Measurements from ENCODE around the gene HBG1. TPM values are rescaled to one million over a fixed set of nuclear protein-coding genes. Genes with fewer than 3 reads are reported as not detected.

HBG1 gene
- total RNA-seq, 4 donors from 2014 or later, result not detected

DNA sequence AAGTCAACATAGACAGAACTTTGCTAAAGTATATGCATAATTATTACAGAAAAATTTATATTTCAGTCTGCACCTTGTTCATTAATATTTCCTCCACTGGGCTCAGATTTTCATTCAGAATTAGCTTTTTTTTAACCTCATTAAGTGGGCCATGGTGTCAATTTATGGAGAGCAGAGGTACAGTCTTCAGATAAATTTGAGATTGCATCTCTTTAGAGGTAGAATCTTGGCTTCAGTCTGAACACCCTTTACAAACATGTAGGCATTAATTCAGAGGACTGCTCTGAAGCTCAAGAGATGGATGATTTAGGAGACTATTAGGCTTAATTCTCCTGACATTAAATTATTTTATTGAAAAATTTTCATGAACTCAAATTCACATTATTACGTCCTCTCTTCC is 19.4 kb downstream of the HBG1 start:
- no peaks in the 10 kb centered on the region for H3K27me3 ChIP-seq
- no peak overlapping the region for H3K27ac ChIP-seq (replicated peaks in 1 of 4)
- H3K4me3 ChIP-seq, result no peak overlapping the region
- no peaks in the 10 kb centered on the region for H3K9me3 ChIP-seq
- TF ChIP-seq POLR2A (IDR thresholded peaks at IDR 0.05; ENCODE audit: low read depth) (no peak), EP300 (IDR thresholded peaks at IDR 0.05) (no peak)
- no peaks in the 10 kb centered on the region for H3K36me3 ChIP-seq
- H3K4me1 ChIP-seq, result no peaks in the 10 kb centered on the region
- no peak for DNase-seq (ENCODE audit: extremely low spot score)
- 74% methylated on average over 1 of the region's 1 CpG for WGBS
- intact Hi-C loops (cut with DNase I), result no loop called here

DNA sequence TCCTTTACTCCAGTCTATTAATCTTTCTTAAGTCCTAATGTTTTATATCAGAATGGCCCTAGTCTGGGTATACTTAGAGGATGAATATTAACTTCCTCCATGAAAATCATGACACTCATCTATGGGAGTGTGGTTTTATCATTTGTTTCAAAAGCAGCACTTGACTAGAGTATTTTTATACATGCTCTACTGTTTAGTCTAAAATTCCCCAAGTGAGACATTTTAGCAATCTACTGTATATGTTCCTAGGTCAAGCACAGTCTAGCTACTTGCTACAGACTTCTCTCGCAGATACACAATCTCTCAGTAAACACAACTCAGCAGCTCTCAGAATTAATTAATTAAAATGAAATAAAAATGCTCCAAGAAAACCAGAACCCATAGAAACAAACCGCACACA is 19.9 kb downstream of the HBG1 start:
- Histone ChIP-seq H3K36me3 (no peaks in the 10 kb centered on the region), H3K27ac (replicated peaks in 1 of 4) (no peak overlapping the region), H3K4me1 (no peaks in the 10 kb centered on the region), H3K27me3 (no peaks in the 10 kb centered on the region), H3K9me3 (no peaks in the 10 kb centered on the region), H3K4me3 (no peak overlapping the region)
- no peak for DNase-seq (ENCODE audit: extremely low spot score)
- intact Hi-C loops (cut with DNase I), result no loop called here
- WGBS, result 79% methylated on average over 2 of the region's 2 CpGs
- TF ChIP-seq EP300 (IDR thresholded peaks at IDR 0.05), result no peak

DNA sequence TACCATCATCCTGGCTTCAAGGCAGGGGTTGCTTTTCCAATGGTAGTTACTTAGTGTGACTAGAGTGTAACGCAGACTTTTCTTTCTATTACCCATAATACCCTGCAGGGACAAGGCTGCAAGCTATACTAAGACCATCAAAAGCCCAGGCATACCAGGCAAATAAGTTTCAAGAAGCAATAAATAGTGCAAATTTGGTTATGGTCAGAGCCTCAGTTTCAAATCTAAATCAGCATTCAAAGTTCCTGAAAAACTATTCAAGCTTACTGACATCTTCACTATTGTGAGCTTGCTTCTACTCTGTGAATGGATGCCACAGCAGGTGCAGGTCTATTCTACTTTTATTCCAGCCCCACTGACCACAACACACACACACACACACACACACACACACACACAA is 20.3 kb downstream of the HBG1 start:
- Histone ChIP-seq H3K27me3 (no peaks in the 10 kb centered on the region), H3K9me3 (no peaks in the 10 kb centered on the region), H3K4me1 (no peaks in the 10 kb centered on the region), H3K27ac (replicated peaks in 1 of 4) (no peak overlapping the region), H3K4me3 (no peak overlapping the region), H3K36me3 (no peaks in the 10 kb centered on the region)
- no peak for TF ChIP-seq POLR2A (IDR thresholded peaks at IDR 0.05; ENCODE audit: low read depth)
- TF ChIP-seq, protein P1, sequence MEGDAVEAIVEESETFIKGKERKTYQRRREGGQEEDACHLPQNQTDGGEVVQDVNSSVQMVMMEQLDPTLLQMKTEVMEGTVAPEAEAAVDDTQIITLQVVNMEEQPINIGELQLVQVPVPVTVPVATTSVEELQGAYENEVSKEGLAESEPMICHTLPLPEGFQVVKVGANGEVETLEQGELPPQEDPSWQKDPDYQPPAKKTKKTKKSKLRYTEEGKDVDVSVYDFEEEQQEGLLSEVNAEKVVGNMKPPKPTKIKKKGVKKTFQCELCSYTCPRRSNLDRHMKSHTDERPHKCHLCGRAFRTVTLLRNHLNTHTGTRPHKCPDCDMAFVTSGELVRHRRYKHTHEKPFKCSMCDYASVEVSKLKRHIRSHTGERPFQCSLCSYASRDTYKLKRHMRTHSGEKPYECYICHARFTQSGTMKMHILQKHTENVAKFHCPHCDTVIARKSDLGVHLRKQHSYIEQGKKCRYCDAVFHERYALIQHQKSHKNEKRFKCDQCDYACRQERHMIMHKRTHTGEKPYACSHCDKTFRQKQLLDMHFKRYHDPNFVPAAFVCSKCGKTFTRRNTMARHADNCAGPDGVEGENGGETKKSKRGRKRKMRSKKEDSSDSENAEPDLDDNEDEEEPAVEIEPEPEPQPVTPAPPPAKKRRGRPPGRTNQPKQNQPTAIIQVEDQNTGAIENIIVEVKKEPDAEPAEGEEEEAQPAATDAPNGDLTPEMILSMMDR (IDR thresholded peaks at IDR 0.05), result no peak
- TF ChIP-seq POLR2AphosphoS5 (IDR thresholded peaks at IDR 0.05), result no peak
- no peak for TF ChIP-seq EP300 (IDR thresholded peaks at IDR 0.05)
- DNase-seq (ENCODE audit: extremely low spot score), result no peak
- intact Hi-C loops (cut with DNase I), result no loop called here
- WGBS, result 89% methylated on average over 1 of the region's 1 CpG

DNA sequence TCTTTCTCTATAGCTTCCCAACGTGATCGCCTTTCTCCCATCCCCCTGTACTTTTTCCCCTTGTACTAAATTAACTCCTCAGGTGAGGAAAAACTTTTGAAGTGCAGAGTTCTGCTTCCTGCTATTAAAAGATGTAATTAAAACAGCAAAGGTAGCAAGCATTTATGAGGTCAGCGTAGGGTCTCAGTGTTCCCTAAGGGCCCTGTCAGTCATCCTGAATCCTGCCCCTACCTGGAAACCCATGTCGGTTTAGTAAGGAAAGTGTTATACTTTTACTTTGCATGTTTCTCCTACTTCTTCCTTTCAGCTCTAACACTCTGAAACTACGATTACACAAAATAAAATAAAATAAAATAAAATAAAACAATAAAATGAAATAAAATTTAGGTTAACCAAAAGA is 21.5 kb downstream of the HBG1 start:
- no peak for DNase-seq (ENCODE audit: extremely low spot score)
- Histone ChIP-seq H3K27ac (replicated peaks in 1 of 4) (no peak overlapping the region), H3K4me3 (no peak overlapping the region), H3K36me3 (no peaks in the 10 kb centered on the region), H3K4me1 (no peaks in the 10 kb centered on the region), H3K9me3 (no peaks in the 10 kb centered on the region), H3K27me3 (no peaks in the 10 kb centered on the region)
- TF ChIP-seq POLR2A (IDR thresholded peaks at IDR 0.05; ENCODE audit: low read depth) (no peak), POLR2AphosphoS5 (IDR thresholded peaks at IDR 0.05) (no peak), EP300 (IDR thresholded peaks at IDR 0.05) (no peak)
- TF ChIP-seq, protein P1 (IDR thresholded peaks at IDR 0.05), result no peak
- intact Hi-C loops (cut with DNase I), result no loop called here
- 63% methylated on average over 5 of the region's 5 CpGs for WGBS

DNA sequence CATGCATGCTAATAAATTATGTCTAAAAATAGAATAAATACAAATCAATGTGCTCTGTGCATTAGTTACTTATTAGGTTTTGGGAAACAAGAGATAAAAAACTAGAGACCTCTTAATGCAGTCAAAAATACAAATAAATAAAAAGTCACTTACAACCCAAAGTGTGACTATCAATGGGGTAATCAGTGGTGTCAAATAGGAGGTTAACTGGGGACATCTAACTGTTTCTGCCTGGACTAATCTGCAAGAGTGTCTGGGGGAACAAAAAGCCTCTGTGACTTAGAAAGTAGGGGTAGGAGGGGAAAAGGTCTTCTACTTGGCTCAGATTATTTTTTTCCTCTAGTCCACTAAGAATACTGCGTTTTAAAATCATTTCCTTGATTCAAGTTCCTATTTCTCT is 22.0 kb downstream of the HBG1 start:
- WGBS, result 58% methylated on average over 1 of the region's 1 CpG
- no peak overlapping the region for H3K4me3 ChIP-seq
- no peaks in the 10 kb centered on the region for H3K9me3 ChIP-seq
- intact Hi-C loops (cut with DNase I), result no loop called here
- TF ChIP-seq POLR2AphosphoS5 (IDR thresholded peaks at IDR 0.05), result no peak
- no peak overlapping the region for H3K27ac ChIP-seq (replicated peaks in 1 of 4)
- no peaks in the 10 kb centered on the region for H3K27me3 ChIP-seq
- no peaks in the 10 kb centered on the region for H3K36me3 ChIP-seq
- no peak for DNase-seq (ENCODE audit: extremely low spot score)
- H3K4me1 ChIP-seq, result no peaks in the 10 kb centered on the region

DNA sequence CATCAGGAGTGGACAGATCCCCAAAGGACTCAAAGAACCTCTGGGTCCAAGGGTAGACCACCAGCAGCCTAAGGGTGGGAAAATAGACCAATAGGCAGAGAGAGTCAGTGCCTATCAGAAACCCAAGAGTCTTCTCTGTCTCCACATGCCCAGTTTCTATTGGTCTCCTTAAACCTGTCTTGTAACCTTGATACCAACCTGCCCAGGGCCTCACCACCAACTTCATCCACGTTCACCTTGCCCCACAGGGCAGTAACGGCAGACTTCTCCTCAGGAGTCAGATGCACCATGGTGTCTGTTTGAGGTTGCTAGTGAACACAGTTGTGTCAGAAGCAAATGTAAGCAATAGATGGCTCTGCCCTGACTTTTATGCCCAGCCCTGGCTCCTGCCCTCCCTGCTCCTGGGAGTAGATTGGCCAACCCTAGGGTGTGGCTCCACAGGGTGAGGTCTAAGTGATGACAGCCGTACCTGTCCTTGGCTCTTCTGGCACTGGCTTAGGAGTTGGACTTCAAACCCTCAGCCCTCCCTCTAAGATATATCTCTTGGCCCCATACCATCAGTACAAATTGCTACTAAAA is 22.8 kb downstream of the HBG1 start, which contains the start of gene HBB:
Gene HBB (minus strand): TSS at position 340 of the 579 bp plus-strand sequence. CDS start 50 bp downstream, at position 290.
- WGBS, result 74% methylated on average over 3 of the region's 3 CpGs
- intact Hi-C loops (cut with DNase I), result no loop called here
- Histone ChIP-seq H3K27me3 (no peaks in the 10 kb centered on the region), H3K4me3 (no peak within 1 kb of the TSS), H3K27ac (replicated peaks in 1 of 4) (no peak within 1 kb of the TSS), H3K36me3 (no peaks in the 10 kb centered on the region), H3K4me1 (no peaks in the 10 kb centered on the region), H3K9me3 (no peaks in the 10 kb centered on the region)
- TF ChIP-seq POLR2A (IDR thresholded peaks at IDR 0.05; ENCODE audit: low read depth) (no peak), POLR2AphosphoS5 (IDR thresholded peaks at IDR 0.05) (no peak), EP300 (IDR thresholded peaks at IDR 0.05) (no peak)
- TF ChIP-seq, protein P1 (IDR thresholded peaks at IDR 0.05), result no peak
- no peak for DNase-seq (ENCODE audit: extremely low spot score)

Data from esophagus muscularis mucosa (tissue), 4 donors.